Left lobe of liver (tissue), 2 donors: ENCODE measurements around the gene SETD2. TPM values are rescaled to one million over a fixed set of nuclear protein-coding genes. Genes with fewer than 3 reads are reported as not detected.
"Not testable (repeated sequence)": the region's sequence is repeated elsewhere in the genome, so short reads cannot be mapped to it uniquely, and the experiment has no call there.

Experiments
- ATAC-seq: fragments of 200-7000 bp; cut with Tn5 transposase; one replicate; pipeline ENCODE4 v1.9.1; 2020; ENCODE audit warnings: mild to moderate bottlenecking, moderate library complexity
- DNase-seq: peaks from one replicate; pipeline ENCODE4 v3.0.0-alpha.2; 2020; ENCODE audit warnings: low spot score
- total RNA-seq: library from RNA; stranded (reverse); gene quantifications from one replicate; pipeline ENCODE4 v1.2.1, GENCODE V29; 2021
- donor health status: DM: no; HTN: no; CAD: no; lungs with moderate emphysema.
- donor health status: DM: no; HTN: yes; CAD: no.

Gene SETD2
- total RNA-seq, 1 donor from 2014 or later, result 21.5 TPM

DNA sequence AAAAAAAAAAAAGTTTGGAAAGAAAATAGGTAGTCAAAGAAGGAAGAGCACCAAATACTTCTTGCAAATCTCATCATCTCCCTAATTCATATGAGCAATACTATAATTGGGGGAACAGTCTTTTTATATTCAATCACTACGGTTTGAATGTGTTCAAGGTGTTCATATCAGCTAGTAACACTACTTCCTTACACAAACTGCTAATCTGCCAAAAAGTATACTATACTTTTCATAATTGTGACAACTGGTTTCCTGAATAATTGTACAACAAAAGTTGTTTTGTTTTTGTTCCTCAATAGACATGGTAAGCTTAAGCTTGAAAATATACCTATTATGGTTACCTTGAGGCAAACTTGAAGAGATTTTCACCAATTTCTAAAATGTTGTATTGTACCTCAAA, 12.1 kb downstream of the SETD2 start:
- no peak for DNase-seq
- no peak for ATAC-seq

DNA sequence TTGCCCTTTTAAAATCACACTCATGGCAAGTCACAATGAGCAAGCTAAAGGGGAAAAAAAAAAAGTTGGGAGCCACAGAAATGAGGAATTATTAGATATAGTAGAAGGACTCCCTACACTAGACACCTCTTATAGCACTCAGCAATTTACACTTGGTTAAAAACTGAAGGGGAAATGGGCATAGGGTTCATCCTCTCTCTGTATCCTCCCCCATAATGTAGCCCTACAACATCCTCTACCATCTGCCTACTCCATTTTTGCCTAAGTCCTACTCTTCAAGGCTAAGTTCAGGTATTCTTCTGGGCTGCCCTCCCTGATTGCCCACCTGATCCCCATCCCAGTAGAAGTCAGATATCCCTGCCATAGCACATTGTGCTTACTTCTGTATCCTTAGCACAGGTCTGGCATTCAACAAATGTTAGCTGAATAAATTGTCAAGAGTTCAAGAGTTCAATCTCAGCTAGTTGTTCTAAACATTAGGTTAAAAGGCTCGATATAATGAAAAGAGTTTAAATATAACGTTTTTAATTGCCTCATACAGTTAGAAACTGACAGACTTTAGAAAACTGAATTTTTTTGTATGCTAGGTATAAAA, 14.5 kb downstream of the SETD2 start:
- DNase-seq, result no peak
- ATAC-seq, result peak; percentile 67

DNA sequence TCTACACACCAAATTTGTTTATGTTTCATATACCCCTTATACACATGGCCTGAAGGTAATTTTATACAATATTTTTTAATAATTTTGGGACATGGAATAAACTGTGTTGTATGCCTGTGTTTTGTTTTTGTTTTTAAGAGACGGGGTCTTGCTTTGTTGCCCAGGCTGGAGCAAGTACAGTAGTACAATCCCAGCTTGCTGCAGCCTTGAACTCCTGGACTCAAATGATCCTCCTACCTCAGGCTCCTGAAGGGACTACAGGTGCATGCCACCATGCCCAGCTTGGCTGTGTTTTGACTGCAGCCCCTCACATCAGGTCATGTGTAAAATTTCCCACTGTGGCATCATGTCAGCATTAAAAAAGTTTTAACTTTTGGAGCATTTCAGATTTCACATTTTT, 18.6 kb downstream of the SETD2 start:
- no peak for ATAC-seq
- no peak for DNase-seq

DNA sequence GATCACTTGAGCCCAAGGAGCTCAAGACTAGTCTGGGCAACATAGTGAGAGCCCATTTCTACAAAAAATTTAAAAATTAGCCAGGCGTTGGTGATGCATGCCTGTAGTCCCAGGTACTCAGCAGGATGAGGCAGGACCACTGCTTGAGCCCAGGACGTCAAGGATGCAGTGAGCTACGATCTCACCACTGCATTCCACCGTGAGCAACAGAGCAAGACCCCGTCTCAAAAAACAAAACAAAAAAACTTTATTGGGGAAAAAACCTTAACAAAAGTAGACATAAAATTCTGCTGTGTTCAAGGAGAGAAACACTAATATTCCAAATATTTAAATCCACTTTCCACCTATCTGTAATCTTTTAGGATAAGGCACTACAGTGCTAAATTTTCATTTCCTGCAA, 20.8 kb downstream of the SETD2 start:
- DNase-seq, result no peak
- ATAC-seq, result no peak

DNA sequence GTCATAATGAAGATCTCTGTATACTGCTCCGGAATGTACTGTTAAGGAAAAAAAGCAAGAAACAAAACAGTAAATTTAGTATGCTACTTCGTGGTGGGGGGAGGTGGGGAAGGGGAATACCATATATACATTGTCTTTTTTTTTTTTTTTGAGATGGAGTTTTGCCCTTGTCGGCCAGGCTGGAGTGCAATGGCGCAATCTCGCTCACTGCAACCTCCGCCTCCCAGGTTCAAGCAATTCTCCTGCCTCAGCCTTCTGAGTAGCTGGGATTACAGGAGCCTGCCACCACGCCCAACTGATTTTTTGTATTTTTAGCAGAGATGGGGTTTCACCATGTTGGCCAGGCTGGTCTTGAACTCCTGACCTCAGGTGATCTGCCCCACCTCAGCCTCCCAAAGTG, 21.4 kb downstream of the SETD2 start:
- not testable (repeated sequence) for DNase-seq, ATAC-seq

DNA sequence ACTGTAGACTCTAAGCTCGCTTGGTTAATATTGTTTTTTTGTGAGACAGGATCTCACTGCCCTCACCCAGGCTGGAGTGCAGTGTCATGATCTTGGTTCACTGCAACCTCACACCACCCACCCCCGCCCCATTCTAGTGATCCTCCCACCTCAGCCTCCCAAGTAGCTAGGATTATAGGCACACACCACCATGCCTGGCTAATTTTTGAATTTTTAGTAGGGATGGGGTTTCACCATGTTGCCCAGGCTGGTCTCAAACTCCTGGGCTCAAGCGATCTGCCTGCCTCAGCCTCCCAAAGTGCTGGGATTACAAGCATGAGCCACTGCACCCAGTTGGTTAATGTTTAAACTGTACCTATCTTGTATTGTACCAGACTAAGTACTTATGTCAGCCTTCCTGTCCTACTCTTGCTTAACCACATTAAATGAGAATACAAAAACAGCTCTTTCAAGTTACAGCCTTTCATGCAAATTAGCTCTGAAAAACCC, 22.9 kb downstream of the SETD2 start:
- peak; percentile 92 for ATAC-seq
- not testable (repeated sequence) for DNase-seq

DNA sequence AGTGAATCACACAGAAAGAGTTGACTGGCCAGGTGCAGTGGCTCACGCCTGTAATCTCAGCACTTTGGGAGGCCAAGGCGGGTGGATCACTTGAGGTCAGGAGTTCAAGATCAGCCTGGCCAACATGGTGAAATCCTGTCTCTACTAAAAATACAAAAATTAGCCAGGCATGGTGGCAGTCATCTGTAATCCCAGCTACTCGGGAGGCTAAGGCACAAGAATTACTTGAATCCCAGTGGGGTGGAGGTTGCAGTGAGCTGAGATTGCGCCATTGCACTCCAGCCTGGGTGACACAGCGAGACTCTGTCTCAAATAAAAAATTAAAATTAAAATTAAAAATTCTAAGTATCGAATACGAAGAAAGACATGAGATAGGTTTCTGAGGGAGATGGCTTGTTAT, 23.4 kb downstream of the SETD2 start:
- not testable (repeated sequence) for DNase-seq, ATAC-seq

DNA sequence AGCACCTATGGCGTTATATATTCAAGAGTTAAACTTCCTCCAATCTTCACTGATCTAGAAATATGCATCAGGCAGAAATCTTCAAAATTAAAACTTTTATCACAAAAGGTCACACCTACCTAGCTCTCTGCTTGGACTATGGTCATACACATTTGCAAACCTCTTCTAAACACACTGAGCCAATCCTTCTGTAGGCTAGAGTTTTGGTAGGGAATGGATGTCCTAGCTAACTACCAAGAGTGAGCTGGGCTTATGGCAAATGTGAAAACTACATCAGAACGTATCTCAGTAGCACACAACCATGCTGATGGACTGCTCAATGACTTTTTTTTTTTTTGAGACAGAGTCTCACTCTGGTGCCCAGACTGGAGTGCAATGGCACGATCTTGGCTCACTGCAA, 29.6 kb downstream of the SETD2 start:
- DNase-seq (no peak), ATAC-seq (peak; percentile 72)

DNA sequence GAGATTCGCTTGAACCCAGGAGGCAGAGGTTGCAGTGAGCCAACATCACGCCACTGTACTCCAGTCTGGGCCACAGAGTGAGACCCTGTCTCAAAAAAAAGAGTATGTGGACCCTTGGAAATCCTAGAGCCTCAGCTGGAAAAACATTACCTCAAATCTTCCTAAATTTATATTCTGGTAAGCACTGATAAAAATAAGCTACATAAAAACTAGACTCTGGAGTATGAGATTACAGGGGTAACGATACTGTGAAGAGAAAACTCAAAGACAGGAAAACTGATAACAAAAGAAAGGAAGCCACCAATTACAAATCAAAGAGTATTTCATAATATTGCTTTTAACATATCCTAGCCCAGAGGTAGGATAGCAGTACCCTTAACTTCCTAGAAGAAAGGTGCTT, 30.3 kb downstream of the SETD2 start:
- ATAC-seq, result no peak

DNA sequence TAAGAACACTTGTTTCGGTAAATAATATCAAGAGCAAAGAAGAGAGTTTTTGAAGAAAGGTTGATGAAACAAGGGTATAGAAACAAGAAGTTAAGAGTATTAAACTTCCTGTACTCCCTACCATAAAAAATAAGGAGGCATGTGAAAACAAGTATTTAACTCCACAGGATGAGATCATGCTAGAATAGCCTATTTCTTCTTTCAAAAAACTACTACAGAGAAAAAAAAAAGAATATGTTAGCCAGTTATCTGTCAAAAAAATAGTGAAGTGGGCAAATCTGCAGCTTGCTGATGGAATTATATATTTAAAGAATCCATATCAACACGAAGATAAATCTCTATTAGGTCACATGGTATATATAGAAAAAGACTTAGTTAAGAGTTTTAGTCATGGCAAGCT, 33.4 kb downstream of the SETD2 start:
- ATAC-seq (no peak), DNase-seq (no peak)

More for the DNA sequence above, 30.3 kb downstream of the SETD2 start:
- DNase-seq, result no peak

DNA sequence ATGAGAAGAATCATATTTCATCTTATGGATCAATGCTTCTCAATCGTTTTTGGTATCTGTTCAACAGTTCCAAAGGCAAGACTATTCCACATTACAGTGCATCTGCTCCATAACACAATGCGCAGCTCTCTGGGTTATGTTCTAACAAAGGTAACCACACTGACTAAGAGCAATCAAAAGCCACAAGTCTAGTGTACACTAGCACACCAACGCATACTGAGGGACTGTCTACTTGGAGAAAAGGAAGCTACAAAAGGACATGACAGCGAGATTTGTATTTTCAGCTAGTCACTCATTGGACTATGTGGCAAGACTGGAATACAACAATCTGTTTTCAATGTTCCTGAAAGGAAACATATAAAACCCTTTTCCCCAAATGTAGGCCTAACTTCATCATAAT, 35.8 kb downstream of the SETD2 start:
- no peak for DNase-seq
- ATAC-seq, result peak; percentile 39

DNA sequence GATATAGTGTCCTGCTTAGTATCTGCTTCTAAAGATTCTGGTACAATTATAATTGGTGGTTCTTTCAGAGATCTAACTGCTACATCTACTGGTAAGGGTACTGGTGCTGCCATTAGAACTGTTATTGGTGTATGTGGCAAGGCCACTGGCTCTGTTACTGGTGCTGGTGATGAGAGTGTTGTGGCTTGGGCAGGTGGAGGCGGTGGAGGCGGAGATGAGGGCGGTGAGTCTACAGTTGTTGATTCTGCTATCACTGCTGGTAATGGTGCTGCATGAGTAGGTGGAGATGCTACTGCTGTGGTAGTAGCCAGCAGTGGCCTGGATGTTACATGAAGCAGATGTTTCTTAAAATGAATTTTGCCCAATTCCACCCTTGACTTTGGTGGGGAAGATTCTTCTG, 40.1 kb downstream of the SETD2 start:
- ATAC-seq, result no peak
- no peak for DNase-seq

DNA sequence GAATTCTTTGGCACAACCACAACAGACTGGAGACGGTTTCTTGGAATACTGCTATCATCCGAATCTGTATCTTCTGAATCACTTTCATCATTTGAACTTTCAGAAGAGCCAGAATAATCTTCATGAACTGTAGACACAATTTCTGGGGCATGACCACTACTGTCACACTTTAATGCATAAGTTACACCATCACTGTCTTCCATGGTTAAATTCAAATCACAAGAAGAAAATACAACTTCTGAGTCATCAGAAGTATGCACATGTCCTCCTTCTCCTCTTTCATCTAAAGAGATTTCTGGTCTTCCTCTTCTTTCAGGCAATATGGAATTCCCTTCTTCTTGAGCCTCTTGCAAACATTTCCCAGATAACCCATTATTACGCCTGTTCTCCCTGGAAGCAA, 42.5 kb downstream of the SETD2 start:
- ATAC-seq (no peak), DNase-seq (no peak)

DNA sequence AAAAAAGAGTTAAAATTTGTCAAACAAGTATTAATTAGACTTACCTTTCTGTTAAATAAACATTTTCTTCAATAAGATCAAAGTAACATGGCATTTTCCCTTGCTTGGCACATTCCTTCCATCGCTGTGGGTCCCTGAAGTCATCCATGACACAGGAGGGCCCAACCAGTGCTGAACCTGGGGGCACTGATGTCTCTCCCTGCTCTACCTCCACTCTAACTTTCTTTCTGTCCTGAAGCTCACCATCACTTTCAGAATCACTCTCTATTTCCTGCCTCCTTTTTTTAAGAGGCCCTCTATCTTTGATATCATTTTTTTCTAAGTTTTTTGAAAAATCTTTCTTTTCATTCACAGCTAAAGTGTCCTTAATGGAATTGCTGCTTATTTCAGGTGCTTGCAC, 43.8 kb downstream of the SETD2 start:
- ATAC-seq, result no peak

DNA sequence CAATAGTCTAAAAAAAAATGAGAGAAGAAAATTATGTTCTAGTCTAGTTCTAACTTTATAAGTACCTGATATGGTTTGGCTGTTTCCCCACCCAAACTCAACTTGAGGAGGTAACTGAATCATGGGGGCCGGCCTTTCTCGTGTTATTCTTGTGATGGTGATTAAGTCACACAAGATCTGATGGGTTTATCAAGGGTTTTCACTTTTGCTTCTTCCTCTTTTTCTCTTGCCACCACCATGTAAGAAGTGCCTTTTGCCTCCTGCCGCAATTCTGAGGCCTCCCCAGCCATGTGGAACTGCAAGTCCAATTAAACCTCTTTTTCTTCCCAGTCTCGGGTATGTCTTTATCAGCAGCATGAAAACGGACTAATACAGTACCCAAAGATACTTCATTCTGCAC, 44.5 kb downstream of the SETD2 start:
- not testable (repeated sequence) for DNase-seq, ATAC-seq

More for the DNA sequence above, 43.8 kb downstream of the SETD2 start:
- DNase-seq, result no peak

DNA sequence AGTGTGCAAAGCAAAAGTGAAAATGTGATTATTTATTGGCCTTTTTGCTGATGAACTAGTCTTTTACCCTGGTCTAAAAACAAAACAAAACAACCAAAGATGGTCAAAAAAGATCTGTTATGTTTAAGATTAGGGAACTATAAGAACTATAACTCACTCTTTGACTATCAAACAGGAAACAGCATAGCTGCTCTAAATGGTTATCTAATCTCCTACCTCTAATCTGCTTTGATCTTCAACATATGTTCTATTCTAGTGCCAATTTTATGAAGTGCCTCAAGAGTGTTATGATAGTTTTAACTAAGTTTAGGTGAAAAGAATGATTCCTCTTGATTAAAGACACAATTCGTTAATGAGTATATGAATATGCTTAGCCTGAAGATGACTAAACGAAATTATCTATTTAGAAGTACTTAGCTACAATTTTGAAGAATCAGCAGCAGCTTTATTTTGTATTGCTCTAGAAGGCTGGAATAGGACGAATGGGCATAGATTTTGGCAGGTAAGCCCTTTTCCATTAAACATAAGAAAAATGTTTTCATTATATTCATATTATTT, 46.0 kb downstream of the SETD2 start:
- ATAC-seq, result no peak
- DNase-seq, result no peak

DNA sequence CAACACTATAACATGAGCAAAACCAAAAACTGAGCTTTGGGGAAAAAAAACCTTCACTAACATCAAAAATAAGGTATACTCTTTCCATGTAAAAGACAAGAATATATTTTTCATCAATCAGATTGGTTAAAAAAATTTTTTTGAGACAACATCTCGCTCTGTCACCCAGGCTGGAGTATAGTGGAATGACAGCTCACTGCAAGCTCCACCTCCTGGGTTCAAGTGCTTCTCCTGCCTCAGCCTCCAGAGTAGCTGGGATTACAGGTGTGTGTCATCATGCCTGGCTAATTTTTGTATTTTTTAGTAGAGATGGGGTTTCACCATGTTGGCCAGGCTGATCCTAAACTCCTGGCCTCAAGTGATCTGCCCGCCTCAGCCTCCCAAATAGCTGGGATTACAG, 48.4 kb downstream of the SETD2 start:
- DNase-seq, ATAC-seq: not testable (repeated sequence)

DNA sequence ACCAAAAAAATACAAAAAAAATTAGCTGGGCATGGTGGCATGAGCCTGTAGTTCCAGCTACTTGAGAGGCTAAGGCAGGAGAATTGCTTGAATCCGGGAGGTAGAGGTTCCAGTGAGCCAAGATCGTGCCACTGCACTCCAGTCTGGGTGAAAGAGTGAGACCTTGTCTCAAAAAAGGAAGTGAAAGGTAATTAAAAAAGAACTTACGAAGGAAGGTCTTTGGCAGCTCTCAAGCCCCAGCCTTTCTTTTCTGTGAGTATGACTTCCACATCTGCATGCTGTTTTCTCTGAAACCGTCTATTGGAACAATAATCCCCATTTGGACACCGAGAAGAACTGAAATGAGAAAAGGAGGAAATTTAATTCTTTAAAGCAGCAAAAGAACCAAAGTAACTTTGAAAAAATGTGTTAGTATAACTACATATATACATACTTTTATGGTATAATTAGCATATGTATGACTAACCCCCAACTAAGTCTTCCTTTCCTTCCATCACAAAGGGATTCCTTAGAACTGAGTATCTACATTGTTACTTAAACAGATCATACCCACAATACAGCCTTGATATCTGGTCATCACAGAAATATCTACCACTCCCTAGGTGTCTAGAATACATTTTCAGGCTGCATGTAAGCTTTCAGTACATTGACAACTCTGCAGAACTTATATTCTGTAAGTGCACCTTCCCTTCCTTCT, 50.1 kb downstream of the SETD2 start:
- DNase-seq (no peak), ATAC-seq (no peak)

DNA sequence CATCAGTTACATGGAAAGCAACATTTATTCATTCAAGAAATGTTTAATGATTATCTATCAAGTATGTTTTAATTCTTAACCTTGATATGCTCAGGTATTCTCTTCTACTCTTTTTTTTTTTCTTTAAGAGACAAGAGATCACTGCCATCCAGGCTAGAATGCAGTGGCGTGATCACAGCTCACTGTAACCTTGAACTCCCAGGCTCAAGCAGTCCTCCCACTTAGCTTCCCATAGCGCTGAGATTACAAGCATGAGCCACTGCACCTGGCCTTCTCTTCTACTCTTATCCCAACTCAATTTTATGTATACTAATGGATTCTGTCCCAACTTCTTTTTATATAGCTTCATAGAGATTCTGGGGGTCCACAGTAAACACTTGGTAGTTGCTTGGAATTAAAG, 50.9 kb downstream of the SETD2 start:
- DNase-seq (no peak), ATAC-seq (no peak)

DNA sequence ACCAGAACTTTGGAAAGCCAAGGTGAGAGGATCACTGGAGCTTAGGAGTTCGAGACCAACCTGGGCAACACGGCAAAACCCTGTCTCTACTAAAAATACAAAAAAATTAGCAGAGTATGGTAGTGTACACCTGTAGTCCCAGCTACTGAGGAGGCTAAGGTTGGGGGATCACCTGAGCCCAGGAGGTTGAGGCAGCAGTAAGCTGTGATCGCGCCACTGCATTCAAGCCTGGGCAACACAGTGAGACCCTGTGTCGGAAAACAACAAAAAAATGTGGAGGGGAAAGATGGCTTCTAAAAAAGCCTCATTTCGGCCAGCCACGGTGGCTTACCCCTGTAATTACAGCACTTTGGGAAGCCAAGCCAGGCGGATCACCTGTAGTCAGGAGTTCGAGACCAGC, 54.5 kb downstream of the SETD2 start:
- ATAC-seq (no peak), DNase-seq (no peak)

DNA sequence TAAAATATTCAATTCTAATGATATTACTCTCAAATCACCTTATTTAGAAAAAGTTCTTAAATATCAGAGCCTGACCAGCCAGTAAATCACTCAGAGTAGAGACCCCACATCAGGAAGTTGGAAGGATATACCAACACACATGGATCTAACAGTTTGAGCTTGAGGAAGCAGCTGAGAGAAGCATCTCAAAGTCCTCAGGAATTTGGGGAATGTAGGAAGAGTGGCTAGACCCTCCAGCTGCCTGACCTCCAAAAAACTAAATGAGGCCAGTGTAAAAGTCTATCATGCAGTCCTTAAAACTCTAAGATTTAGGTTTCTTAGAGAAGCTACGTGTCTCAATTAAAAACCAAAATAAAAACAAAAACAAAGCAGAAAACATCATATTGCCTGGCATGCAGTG, 55.4 kb downstream of the SETD2 start:
- DNase-seq (no peak), ATAC-seq (no peak)

DNA sequence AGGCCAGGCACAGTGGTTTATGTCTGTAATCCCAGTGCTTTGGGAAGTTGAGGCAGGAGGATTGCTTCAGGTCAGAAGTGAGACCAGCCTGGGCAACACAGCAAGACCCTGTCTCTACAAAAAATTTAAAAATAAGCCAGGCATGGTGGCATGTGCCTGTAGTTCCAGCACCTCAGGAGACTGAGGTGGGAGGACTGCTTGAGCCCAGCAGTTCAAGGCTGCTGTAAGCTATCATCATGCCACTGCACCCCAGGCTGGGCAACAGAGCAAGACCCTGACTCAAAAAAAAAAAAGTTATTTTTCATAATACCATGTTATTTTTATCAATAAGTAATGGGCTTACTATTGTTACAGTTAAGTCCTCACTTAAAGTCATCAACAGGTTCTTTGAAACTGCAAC, 59.7 kb downstream of the SETD2 start:
- DNase-seq (no peak), ATAC-seq (no peak)
